Tongue (tissue), 2 donors: ENCODE measurements around the gene UXT. TPM values are rescaled to one million over a fixed set of nuclear protein-coding genes. Genes with fewer than 3 reads are reported as not detected.
"Not testable (repeated sequence)": the region's sequence is repeated elsewhere in the genome, so short reads cannot be mapped to it uniquely, and the experiment has no call there.

Experiments used
- DNase-seq: peaks from one replicate; pipeline ENCODE4 v3.0.0-alpha.2; 2015
- total RNA-seq: library from RNA; depleted of rRNA; stranded (reverse); fragments of >200 nt; gene quantifications from one replicate; pipeline ENCODE4 v1.2.3, GENCODE V29; 2014

Gene UXT, protein sequence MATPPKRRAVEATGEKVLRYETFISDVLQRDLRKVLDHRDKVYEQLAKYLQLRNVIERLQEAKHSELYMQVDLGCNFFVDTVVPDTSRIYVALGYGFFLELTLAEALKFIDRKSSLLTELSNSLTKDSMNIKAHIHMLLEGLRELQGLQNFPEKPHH
- 48.8 TPM for total RNA-seq

DNA sequence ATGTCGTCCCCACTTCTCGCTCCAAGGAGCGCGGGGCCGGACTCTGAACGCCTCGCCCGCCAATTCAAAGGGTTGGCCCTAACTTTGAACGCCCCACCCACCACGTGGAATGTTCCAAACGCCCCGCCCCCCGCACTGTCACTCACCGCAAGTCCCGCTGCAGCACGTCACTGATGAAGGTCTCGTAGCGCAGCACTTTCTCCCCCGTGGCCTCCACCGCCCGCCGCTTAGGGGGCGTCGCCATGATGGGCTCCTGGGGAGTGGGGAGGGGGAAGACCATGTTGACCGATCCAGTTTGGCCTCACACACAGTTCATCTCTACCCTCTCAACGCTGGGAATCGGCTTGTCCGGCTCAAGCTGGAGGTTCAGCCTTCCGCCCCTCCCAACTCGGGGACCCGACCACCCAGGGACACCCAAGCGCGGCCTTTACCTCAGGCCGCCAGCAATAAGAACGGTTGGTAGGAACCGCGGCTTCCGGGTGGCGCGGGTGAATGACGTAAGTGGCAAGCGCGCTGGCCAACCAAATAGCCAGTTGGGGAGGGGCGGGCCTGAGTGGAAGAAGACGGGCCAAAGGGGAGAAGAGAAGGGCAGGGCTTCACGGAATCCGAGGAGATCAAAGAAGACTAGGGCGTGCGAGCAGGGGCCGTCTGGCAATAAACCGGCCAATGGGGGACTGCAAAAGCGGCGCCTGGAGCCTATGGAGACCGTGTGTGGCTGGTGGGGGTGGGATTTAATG, at the start of gene UXT:
UXT (minus strand) TSS at position 497 of the 737 bp plus-strand sequence; CDS start at position 244, 253 bp downstream.
- peak; percentile 95 for DNase-seq

DNA sequence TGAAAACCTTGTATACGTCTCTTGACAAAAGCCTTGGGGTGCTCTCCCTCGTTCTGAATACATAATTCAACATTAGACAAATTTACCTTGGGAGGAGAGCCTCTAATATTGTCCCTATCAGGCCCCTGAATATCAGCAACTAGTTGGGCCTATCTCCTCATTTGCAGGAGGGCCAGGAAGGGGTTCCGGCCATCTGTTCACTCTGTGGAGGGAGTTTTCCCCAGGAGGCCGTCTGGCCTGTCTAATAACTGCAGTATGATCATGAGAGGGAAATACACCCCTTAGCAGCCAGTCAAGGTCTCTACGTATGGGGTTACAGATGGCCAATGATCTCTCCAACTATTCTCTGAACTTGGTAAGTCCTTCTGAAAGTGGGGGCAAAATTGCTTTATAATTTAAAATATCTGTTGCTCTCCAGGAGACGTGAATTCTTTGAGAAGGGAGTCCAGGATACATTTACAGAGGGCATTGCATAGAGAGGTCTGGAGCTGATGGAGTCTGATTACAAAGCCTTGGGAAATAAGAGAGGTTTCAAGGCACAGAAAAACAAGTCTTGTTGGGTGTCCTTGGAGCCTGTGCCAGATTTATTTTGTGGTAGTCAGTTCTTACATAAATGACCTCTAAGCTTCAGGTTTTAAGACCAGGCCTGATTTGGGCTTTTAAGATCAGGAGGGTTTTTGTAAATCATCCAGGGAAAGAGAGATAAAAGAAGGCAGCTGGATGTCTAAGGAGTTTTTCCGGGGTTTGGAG, 48.2 kb upstream of the UXT start:
- peak; percentile 23 for DNase-seq

DNA sequence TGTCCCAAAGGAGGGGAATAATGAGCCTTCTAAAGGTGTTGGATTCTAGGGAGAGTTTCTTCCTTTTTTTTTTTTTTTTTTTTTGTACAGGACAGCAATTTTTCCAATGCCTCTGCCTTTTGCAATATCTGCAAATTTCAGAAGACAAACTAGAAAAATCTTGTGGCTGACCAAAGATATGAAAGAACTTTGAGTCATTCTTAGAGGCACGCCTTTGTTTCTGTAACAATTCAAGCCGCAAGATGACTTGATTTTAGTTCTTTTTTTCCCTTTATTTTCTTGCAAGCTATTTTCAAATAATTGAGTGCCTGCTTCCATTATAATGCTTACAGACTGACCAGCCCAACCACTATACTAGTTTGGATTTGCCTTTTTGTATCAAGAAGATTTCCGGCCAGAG, 47.6 kb upstream of the UXT start:
- no peak for DNase-seq

DNA sequence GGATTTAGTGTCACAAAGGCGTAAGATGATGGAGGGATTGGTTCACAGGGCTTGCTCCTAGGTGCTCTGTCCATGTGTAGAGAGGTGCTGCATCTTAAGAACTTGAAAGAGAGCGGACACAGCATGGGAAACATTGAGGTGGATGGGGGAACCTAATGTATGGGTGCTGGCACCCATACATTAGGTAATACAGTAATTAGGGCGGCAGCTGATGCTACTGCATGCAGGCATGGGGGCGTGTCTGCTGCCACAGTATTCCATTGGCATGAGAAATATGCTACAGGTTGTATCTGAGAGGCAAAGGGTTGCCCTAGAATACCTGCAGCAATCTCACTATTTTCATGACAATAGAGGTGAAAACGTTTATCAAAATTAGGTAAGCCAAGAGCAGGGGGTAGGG, 45.8 kb upstream of the UXT start:
- DNase-seq = no peak

DNA sequence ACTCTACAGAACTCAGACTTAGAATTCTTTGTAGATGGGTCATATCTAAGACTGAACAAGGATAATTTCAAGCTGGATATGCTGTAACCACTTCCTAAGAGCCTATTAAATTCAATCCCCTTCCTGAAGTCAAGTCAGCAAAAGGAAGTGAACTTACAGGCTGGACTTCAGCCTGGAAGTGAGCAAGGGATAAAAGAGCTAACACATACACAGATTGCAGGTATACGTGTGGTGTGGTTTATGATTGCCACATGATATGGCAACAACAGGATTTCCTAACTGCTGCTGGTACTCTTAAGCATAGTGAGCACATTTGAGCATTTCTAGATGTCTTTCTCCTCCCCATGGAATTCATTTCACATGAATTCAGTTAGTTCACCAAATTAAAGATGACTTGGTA, 38.2 kb upstream of the UXT start:
- DNase-seq = no peak

DNA sequence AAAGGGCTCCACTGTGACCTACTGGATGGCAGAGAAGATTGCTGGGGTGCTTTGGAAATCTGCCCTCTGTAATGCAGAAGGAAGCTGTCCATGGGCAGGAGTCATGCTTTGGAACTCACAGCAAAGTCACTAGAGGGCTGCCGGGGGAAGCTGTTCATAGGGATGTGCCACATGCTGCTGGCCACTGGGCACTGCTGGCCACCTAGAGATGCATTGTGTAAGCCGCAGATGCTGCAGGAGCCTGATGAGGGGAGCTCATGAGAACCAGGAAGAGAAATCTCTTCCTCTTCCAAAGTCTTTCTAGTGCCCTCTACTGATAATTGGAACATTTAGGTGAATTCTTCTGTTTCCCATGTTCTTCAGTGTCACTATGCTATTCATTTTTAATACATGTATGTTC, 31.2 kb upstream of the UXT start:
- no peak for DNase-seq

DNA sequence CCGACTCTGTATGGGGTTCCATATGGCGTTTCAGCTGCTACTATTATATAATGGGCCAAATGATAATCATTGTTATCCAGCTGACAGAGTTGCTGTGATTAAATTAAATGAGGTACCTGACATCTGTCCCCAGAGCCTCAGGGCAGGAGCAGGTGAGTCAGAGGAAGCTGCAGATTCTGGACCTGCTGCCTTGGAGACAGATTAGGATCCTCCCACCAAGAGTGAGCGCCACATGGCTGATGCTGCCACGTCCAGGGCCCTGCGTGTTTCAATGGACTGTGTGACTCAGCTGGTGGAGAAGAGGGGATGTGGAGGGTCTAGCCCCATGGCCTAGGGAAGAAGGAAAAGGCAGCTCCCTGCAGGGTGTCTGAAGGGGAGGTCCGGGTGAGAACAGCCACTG, 28.3 kb upstream of the UXT start:
- DNase-seq = no peak

DNA sequence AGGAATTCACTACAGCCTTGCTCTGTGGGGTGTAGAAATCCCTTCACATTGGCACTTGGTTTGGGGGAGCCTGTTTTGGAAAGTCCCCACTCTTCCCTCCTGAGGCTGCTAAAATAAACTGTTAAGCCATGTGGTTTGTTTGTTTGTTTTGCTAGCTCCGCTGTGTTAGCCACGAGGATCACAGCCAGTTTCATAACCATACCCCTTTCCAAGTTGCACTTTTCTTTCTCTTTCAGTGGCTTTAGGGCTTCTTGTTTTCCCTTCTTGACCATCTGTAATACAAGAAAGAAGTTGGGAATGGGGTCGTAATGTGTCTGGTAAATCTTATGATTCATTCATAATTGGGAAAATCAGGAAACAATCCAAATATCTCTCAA, 24.8 kb upstream of the UXT start:
- no peak for DNase-seq

DNA sequence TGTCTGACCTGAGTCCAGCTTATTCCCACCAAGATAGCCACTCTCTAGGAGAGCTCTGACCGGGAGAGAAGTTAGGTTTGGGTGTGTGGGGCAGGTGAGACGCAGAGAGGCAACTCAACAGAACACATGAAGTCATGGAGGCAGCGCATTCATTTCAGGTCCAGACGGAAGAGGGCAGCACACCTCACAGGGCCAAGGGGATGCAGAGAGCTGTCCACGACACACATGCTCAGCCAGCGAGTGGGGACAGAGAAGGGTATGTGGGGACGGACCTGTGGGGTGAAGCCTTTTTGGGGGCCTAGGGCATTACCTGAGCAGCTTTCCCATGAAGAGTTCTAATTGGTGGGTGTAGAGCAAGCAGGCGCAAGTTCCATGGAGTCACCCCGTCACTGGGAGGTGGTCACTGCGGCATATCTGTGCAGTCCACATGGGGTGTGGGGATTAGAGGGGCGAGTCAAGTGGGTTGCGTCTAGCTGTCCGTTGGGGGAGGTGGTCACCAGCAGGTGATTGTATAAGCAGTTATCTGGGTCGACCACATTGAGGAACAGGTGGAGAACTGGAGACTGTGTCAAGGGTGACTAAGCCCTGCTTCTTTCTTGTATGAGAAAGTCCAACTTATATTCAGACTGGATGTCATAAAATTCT, 24.3 kb upstream of the UXT start:
- no peak for DNase-seq

DNA sequence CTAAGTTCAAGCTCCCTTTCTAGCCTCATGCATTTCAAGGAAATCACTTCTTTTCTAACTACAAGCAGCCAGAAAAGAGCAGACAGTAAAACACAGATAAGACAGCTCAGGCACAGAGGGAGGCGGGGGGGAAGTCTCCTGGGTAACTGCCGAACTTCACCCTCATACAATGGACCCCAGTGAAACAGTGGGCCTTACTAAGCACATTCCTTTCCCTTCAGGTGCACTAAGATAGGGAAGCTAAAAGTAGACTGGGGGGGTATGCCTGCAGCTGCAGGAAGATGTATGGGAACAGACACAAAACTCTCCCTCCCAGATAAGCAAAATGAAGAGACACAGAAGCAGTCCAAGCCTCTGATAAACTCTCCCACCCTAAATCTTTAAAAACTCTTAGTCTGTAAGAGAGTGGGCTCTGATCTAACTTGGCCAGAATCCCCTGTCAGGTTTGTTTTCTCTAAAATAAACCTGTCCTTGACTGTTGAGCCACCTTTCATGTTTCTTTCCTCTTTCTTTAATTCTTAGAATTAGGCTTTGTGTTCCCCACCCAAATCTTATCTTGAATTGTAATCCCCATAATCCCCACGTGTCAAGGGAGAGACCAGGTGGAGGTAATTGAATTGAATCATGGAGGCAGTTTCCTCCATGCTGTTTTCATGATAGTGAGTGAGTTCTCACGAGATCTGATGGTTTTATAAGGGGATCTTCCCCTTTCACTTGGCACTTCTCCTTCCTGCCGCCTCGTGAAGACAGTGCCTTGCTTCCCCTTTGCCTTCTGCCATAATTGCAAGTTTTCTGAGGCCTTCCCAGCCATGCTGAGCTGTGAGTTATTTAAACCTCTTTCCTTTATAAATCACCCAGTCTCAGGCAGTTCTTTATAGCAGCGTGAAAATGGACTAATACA, 17.2 kb upstream of the UXT start:
- DNase-seq = not testable (repeated sequence)

DNA sequence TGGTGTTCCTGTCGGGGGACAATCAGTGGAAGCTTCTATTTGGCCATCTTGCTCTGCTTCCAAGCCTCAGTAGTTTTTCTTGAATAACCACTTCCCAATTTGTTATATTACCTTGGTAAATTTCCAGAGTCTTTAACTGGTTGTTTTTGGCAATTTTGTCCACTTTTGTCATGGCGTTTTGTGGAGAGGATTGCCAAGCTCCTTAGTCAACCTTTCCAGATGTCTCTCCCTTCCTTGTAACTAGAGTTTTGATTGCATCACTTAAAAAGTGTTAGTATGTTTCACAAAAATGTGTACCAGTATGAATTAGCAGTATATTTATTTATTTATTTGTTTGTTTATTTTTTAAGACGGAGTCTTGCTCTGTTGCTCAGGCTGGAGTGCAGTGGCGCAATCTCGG, 15.8 kb upstream of the UXT start:
- no peak for DNase-seq

DNA sequence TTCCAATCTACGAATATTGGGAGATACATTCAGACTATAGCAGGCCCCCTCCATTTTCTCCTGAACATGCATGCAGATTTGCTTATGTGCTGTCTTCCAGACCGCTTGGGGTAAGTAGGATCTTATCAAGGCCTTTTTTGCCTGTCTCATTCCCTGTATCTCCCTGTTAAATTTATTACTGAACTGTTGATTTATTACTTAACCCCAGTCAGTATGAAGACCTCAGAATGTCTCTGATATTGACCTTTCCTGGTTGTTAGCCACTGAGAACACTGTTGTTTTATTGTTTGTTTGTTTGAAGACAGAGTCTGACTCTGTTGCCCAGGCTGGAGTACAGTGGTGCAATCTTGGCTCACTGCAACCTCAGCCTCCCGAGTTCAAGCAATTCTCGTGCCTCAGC, 6.8 kb upstream of the UXT start:
- not testable (repeated sequence) for DNase-seq

DNA sequence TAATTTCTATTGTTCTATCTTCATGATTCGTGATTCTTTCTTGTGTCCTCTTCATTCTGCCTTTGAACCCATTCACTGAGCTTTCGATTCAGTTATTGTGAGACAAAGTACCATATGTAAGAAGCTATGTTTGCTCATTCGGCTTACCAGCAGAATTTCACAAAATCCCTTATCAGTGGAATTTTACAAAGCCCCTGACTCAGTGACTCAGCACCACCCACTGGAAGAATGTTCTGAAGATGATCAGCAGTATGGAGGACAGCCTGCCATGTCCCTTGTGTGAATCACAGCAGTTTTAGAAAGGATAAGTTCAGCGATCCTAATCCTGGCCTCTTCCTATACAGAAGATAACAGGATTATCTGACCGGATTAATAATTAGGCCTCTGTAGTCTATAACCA, 5.8 kb upstream of the UXT start:
- DNase-seq = no peak

DNA sequence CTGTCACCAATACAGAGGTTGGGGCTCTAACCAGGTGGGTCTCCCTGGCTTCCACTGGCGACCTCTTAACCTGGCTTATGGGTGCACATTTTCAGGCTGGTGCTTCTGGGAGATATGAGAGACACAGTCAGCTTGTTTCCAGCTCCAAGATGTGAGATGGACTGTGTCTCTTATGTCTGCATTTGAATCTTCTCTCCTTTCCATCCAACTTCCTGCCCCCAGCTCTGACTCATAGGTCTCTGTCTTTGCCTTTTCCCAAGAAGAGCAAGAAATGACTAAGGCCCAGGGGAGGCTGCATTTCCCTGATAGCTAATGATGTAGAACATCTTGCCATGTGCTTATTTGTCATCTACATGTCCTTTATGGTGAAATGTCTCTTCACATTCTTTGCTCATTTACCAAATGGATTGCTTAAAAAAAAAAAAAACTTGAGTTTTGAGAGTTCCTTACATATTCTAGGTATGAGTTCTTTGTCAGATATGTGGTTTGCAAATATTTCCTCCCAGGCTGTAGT, 3.2 kb upstream of the UXT start:
- no peak for DNase-seq

DNA sequence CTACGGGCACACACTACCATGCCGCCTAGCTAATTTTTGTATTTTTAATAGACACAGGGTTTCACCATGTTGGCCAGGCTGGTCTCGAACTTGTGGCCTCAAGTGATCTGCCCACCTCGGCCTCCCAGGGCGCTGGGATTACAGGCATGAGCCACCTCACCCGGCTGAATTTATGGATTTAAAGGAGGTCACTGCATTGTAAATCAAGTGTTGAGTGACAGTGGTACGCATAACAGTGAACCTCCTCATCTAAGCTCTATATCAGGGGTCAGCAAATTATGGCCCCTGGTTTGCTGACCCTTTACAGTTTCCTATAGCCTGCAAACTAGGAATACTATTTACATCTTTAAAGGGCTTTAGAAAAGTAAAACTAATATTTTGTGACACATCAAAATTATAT, 2.6 kb upstream of the UXT start:
- no peak for DNase-seq

DNA sequence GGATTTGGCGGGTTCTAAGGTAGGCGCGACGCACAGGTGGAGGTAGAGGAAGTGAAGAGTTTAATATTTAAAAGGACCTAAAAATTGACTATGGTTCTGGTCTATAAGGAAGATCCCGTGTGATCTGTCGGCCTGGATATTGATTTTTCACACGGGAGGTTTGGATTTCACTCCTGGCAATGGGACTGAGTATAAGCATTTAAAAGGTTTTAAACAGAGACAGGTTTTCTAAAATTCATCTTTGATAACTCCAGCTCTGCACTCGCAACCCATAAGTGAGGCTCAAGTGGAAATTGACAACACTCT, 394 bp upstream of the UXT start:
- DNase-seq = no peak

DNA sequence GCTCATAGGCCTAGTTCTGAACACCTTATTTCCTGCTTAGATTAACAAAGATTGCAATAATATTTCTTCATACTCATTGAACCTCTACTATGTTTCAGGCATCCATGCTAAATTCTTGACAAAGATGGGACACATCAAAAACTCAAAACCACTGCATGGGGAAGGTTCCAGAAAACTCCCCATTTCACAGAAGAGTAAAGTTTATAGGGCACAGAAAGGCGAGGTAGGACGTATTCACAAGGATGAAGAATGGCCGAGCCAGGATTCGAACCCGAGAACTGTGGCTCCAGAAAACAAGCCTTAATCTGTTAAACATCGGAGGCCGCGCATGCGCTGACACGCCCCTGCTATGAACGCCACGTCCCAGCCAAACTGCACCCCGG, 688 bp downstream of the UXT start:
- DNase-seq = no peak

DNA sequence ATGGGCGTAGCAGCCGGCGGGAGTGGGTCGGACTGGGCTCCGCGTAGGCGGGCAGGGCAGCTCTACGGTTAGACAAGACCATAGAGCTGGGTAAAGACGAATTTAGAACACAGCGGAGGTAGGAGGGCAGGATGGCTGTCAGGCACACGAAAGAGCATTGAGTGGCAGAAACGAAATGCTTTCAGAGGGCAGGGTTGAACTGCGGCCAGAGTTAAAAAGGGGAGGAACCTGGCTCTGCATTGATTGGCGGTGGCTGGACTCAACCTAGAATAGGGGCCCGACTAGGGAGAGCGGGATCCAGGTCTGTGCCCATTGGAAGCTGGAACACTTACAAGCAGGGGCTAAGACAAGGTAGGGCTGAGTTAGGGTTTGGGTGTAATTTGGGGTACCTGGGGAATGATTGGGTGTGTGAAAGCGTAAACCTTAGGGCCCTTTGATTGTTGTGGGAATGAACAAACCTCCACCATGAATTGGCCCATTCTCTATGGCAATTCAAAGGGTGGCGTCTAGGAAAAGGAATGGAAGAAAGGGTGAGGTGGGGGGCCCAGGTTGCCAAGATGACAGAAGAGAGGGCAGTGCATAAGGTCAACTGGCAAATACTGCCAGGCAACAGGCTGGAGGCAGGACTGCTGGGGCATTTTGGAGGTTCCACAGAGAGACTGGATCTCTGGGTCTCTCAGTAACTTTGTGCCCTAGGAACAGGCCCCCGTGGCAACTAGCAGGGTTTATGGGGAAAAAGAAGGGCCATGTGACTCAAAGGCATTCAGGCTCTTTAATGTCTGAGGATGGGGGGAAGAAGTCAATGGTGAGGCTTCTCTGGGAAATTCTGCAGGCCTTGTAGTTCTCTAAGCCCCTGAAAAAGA, 7.7 kb downstream of the UXT start:
- DNase-seq = no peak

DNA sequence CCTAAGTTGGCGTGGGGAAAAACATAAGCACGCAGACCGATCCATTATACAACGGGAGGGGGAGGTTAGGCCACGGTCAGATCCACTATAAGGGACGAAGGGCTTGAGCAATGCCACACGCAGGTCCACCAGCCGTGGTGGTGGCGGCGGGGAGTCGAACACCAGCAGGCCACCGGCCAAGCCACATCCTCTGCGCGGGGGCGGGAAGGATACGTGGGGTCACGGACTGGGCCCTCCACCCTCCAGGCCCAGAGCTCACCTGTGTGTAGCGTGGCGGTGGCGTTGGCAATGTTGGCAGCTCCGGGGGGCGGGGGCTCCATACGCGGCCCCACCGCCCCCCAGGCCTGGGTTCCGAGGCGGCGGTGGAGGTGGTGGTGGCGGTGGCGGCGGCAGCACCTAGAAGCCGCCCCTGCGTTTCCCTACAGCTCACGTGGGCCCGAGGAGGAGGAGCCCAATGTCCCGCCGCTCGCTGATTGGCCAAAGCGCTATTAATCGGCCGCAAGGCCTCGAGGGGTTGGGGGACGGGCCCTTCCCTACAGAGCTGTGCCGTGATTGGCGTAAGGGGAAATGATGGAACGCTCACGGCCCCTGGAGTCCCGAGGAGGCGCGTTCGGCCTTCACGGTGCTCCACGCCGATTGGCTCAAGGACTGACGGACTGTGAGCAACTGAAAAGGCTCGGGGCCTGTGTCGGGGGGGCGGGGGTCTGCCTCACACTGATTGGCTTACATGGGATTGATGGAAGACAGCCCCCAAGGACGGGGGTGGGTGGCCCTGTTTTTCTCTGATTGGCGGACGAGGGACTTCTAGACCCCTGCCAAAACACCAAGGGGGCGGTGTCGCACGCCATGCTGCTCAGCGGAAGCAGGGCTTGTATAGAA, 8.6 kb downstream of the UXT start, which contains the start of gene ELK1:
ELK1 (minus strand) TSS at position 400 of the 879 bp plus-strand sequence. CDS start 9,122 bp downstream, outside the sequence.
- DNase-seq = peak; percentile 98

DNA sequence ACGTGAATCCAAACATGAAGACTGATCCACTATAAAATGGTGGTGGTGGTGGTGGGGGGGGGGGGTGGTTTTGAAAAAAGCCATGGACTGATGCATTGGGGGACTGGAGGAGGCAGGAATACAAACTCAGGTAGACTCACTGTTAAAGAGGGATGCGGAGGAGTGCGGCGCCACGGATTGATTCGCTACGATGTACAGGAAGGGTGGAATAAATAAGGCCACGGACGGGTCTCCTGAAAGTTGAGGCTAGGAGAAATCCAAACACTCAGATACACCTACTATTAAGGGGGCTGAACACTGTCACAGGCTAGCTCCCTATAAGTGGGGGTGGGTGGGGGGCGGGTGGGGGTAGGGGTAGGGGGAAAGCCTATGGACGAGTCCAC, 9.2 kb downstream of the UXT start:
- no peak for DNase-seq
